Measurements from ENCODE around the gene ITGA6.
"Not testable (repeated sequence)": the region's sequence is repeated elsewhere in the genome, so short reads cannot be mapped to it uniquely, and the experiment has no call there.

The ITGA6 gene

DNA sequence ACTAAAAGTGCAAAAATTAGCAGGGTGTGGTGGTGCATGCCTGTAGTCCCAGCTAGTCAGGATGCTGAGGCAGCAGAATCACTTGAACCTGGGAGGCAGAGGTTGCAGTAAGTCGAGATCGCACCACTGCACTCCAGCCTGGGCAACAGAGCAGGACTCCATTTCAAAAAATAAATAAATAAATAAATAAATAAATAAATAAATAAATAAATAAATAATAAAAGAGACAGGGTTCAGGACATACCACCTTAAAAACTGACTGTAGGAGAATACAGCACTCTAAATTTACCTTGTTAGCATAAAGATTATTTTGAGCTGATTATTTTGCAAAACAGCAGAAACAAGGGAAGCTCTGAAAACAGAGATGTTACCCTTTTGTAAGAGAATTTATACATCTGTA lies 105.1 kb downstream of the ITGA6 start:
- not testable (repeated sequence) for DNase-seq

- DNase-seq = no peak
Measured at GRCh38 chr2:172533687-172534086, 106.3 kb downstream of the ITGA6 start.

DNA sequence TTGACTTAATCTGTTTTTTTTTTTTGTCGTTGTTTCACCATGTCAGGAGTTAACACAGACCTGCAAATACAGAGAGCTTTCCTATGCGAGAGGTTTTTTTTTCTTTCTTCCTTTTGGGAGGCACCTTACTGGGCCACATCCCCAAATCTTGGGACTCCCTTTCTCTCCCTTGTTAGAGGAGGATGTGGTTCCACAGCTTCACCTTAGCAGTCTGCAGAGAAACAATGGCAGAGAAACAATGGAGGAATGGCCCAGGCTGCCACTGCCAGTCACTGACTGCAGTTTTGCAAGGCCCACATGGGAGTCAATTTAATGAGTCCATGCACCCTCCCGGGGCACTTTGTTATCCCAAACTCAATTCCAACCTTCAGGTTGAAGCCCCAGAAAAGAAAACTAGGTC lies 107.7 kb downstream of the ITGA6 start:
- no peak for DNase-seq

GRCh38 chr2:172537851-172538250 lies 110.5 kb downstream of the ITGA6 start:
- DNase-seq = not testable (repeated sequence)

DNA sequence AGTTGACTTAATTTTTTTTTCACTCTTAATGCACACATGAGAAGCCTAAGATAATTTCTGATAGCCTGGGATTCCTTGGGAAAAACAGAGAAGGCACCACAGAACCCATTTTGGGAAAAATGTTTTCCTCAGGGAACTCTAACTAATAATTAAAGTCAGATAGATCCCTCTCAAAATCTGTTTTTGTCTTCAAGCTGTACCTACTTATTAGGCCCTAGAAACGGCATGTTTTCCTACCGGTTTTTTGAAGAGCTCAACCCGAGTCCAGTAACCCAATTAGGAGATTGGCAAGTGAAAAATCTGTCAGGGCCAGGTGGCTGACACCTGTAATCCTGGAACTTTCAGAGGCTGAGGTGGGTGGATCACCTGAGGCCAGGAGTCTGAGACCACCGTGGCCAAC lies 112.4 kb downstream of the ITGA6 start:
- no peak for DNase-seq

DNA sequence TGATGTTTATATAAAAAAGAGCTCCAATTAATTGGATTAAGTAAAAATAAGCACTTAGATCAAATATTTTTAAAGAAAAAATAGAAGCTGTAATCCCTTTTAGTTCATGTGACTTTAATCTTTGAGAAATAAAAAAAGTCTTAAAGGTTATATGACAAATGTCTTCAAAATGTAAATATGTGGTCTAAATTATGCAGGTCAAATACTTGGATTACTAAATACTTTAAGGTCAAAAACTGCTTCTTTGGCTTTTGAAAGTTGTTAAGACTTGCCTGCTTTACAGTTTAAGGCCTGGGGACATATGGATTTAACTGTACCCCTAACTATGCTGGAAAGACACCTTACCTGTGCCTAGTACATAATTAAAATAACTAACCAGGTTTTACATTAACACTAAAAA lies 113.0 kb downstream of the ITGA6 start:
- no peak for DNase-seq

DNA sequence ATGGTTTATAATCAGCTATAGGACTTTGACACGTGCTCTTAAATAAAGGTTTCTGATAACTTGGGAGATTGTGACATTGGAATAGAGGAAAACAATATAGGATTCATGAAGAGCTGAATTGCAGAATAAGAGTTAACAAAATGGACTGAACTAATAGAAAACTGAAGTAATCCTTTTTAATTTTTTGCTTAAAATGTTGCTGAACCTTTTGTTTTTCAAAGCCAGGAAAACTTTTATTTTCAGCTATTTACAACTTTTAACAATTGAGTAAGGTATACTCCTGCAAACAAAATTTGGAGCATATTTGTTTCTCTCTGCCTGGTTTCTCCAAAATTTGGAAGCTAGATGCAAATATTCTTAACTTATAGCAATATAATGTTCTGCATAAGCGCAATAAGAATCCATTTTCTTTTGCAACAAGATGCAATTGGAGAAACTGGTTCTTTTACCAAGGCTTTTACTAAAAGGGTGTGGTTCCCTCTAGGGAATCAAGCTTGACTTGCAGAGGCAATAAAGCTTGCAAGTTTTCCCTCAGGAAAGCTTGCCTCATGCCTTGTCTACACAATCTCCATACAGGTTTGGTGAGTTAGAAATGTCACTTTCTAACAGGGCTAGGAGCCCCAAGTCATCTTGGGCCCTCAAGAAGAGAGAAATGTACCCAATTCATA lies 118.2 kb downstream of the ITGA6 start:
- DNase-seq = no peak

GRCh38 chr2:172549131-172549530 lies 121.7 kb downstream of the ITGA6 start:
- DNase-seq = no peak

DNA sequence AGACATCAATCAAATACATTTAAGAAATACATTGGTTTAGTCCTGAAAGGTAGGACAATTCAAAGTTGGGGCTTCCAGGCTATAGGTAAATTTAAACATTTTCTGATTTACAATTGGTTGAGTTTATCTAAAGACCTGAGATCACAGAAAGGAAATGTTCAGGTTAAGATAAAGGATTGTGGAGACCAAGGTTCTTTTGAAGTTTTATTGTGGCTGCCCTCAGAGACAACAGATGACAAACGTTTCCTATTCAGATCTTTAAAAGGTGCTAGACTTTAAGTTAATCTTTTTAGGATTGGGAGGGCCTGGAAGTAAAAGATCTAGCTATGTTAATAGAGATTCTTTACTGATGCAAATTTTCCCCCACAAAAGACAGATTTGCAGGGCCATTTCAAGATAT lies 122.4 kb downstream of the ITGA6 start:
- DNase-seq = not testable (repeated sequence)

DNA sequence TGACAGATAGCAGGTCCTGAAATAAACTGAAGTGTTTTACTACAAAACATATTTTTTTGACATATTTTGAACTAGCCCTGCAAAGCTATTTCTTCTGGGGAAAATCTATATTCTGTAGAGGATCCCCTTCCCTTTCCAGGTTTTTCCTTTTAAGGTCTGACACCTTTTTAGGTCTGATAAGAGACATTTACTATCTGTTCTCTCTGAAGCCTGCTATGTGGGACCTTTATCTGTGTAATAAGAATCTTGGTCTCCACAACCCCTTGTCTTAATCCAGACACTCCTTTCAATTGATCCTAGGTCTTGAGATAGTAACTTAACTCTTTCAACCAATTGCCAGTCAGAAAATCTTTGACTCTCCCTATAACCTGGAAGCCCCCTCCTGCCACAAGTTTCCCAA lies 123.0 kb downstream of the ITGA6 start:
- DNase-seq = no peak

DNA sequence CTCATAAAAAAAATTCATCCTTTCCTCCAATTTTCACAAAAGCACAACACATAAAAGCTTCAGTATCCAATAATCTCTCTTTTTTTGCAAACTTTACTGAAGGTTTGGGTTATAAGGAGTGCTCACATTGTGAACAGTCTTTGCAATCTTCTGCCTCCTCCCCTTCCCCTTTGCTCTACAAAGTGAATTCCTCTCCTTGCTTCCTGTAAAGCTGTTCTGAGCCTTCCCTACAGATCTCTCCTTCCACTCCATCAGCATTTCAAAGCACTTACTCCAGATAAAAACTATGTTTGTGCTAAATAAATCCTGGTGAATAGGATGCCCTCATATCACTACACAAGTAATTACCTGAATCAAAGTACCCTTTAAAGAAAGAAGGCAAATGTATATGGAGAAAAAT lies 123.9 kb downstream of the ITGA6 start:
- DNase-seq = no peak

DNA sequence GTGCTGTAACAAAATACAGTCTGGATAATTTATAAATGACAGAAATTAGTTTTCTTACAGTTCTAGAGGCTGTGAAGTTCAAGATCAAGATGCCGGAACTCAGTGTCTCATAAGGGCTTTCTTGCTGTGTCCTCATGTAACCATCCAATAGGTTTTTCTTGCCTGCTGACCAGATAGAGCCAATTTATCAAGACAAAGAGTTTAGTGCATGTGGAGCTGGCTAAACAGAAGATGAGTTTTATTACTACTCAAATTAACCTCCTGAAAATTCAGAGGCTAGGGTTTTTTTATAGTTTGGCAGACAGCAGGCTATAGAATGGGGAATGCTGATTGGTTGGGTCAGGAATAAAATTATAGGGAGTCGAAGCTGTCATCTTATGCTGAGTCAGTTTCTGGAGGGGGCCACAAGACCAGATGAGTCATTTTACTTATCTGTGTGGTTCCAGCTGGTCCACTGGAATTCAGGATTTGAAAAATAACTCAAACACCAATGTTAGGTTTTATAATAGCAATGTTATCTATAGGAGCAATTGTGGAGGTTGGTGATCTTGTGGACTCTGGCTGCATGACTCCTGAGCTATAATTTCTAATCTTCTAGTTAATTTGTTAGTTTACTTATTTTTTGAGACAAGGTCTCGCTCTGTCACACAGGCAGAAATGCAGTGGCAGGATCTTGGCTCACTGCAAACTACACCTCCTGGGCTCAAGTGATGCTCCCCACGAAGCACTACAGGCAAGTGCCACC lies 125.3 kb downstream of the ITGA6 start:
- no peak for DNase-seq

- DNase-seq = no peak
Measured at GRCh38 chr2:172554352-172555271, 127.2 kb downstream of the ITGA6 start.

- DNase-seq = no peak
Measured at GRCh38 chr2:172555272-172555521, 127.8 kb downstream of the ITGA6 start.

Data from NCI-H2029 (cell line).